Right ventricle myocardium inferior (tissue), 1 donor: ENCODE data around the gene CSRNP3. TPM values are rescaled to one million over a fixed set of nuclear protein-coding genes. Genes with fewer than 3 reads are reported as not detected.
A peak's percentile ranks its signal among the peaks of the same experiment; 100 is the strongest.

Experiments used
- ATAC-seq: fragments of 200-7000 bp; cut with Tn5 transposase; one replicate; pipeline ENCODE4 v1.9.1; 2020; ENCODE audit warnings: mild to moderate bottlenecking, moderate library complexity
- DNase-seq: peaks from one replicate; pipeline ENCODE4 v3.0.0; 2021; ENCODE audit errors: missing footprints
- intact Hi-C: fragments of 100-400 bp; cut with DNase I; formaldehyde crosslinking; loops from one replicate; pipeline ENCODE4 v1.11.0; 2022
- total RNA-seq: library from RNA; stranded (reverse); fragmentation: NEBNext Ultra II Directional; extraction: Animal tissue kit (Norgen Biotek cat#: 25700); gene quantifications from one replicate; pipeline ENCODE4 v1.2.1, GENCODE V29; 2021
- donor health status: DM: no; HTN: yes; CAD: no; lungs with severe emphysema.

The CSRNP3 gene
- total RNA-seq, 1 donor from 2014 or later = 5.1 TPM

DNA sequence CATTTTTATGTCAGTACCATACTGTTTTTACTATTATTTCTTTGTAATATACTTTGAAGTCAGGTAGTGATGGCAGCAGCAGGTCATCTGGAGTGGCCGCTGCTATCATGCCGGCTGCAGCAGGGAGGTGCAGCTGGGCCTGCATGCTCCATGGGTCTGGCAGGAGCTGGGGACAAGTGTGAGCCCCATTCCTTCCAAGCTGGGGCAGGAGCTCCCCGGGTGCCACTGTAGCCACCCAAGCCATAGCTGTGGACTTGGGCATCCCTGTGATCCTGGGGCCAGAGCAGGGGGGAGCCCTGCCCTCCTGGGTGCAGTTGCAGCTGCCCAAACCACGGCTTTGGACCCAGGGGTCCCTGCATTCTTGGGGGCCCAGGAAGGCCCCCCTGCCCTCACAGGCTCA, 59.2 kb downstream of the CSRNP3 start:
- intact Hi-C loops = no loop called here
- DNase-seq = no peak

GRCh38 chr2:165529130-165529529, 59.6 kb downstream of the CSRNP3 start:
- intact Hi-C loops = no loop called here
- ATAC-seq = no peak
- DNase-seq = no peak

More for the DNA sequence above, 59.2 kb downstream of the CSRNP3 start:
- ATAC-seq = no peak

DNA sequence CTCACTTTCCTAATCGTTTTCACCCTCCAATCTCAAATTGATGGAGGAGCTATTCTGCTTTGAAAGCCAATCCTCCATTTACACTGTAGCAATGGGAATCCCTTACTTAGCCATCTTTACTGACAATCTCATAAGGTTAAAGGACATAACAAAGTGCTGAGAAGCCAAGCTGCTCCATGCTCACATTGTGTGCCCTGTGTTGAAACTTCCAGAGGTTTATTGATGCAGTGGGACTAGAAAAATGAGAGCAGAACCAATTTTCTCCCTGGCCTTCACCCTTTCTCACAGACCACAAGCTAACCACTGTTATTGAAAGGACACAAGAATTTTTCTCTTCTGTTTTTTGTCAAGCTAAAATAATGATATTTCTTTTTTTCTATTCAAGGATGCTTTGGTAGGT, 63.8 kb downstream of the CSRNP3 start:
- DNase-seq = no peak
- ATAC-seq = no peak
- intact Hi-C loops = no loop called here

DNA sequence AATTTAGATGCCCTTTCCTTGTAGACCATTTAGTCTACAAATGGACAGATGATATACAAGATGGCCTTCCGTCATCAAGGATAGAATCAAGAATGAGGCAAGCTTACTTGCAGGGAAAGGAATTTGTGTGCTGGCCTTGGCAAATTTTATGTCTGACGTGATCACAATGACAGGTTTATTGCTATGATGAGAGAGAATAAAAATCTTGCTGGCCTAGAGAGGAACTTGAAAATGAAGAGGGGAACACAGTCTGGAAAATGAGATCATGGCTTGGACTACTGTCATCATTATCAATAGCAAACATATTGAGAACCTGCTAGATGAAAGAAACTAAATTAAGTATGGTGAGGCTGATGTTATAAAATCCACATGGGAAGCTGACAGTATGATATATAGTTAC, 66.0 kb downstream of the CSRNP3 start:
- ATAC-seq (no peak), DNase-seq (no peak)
- intact Hi-C loops = no loop called here

DNA sequence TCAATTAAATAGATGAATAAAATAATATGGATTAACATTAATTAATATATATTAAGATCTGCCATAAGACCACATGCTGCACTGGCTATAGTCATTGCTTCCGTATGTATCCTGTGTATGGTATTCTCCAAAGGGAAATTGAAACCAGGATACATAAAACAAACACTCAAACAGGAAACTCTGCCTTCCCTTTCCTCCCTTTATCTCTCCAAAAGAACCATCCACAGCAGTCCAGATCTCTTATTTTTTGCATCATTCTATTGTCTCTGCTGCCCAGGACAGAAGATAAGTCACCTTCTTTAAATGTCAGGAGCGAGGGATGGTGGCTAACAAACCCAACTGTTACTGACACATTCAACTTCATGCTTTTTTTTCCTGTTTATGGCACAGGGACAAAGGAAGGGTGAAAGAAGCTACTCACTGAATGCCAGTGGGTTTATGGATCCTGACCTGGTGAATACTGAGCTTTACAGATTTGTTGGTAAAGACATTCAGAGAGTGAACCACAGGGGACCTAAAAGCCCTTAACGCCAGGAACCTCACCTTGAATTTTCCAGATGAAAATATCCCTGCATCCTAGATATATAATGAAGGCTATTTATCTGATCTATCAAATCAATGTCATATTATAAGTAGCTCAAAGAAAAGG, 67.5 kb downstream of the CSRNP3 start:
- intact Hi-C loops = no loop called here
- DNase-seq = no peak
- ATAC-seq = no peak

GRCh38 chr2:165539985-165540384, 70.5 kb downstream of the CSRNP3 start:
- ATAC-seq (no peak), DNase-seq (no peak)
- intact Hi-C loops = no loop called here

DNA sequence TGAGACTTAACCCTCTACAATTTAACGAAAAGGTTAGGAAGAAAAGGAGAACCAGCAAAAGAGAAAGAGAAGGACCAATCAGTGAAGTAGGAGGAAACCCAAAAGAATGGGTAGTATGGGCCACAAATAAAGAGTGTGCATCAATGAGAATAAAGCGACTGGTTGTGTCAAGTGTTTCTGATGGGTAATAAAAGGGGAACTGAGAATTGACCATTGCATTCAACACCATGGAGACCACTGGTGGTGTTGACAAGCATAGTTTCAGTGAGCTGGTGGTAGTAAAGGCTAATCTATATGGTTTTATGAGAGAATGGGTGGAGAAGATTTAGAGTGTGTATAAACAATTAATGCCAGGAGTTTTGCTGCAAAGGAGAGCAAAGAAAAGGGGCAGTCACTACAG, 75.4 kb downstream of the CSRNP3 start:
- no peak for ATAC-seq
- no peak for DNase-seq
- intact Hi-C loops = no loop called here

DNA sequence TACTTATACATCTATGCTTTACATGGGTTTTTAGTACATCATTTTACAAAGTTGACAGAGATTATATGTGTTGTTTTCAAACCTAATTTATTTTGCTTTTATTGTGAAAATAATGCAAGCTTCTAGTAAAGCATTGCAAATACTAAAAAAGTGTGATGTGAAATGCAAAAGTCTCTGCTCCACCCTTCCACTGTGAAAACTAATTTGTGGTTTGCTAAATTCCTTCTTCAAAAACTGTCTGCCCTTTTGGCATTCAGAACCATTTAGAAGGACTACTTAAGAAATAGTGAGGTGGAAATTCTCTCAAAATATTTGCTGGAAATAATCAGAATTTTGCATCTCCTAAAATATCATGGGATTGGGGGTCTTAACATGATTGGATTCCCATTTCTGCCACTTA, 78.4 kb downstream of the CSRNP3 start:
- intact Hi-C loops = no loop called here
- no peak for ATAC-seq
- no peak for DNase-seq

- no peak for ATAC-seq
- intact Hi-C loops = no loop called here
- DNase-seq = no peak
Measured at GRCh38 chr2:165549619-165550018, 80.1 kb downstream of the CSRNP3 start.

DNA sequence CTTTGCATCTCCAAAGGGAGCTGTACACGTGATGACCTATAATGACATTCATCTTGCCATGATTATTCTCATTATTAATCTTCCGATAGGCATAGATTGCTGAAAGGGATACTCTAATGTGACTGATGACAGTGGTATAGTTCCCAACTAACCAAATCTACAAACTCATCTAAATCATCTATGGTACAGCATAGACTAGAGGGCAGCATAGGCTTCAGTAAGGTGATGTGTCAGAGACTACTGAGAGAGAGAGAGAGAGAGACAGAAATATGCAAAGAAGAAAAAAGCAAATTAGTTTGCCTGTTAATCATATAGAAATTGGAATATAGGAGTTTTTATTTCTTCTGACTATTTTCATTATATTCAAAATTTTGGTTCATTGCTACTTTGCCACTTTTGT, 89.3 kb downstream of the CSRNP3 start:
- DNase-seq (no peak), ATAC-seq (no peak)
- intact Hi-C loops = no loop called here

GRCh38 chr2:165560377-165560988, 91.0 kb downstream of the CSRNP3 start:
- no peak for DNase-seq
- no peak for ATAC-seq
- intact Hi-C loops = no loop called here

DNA sequence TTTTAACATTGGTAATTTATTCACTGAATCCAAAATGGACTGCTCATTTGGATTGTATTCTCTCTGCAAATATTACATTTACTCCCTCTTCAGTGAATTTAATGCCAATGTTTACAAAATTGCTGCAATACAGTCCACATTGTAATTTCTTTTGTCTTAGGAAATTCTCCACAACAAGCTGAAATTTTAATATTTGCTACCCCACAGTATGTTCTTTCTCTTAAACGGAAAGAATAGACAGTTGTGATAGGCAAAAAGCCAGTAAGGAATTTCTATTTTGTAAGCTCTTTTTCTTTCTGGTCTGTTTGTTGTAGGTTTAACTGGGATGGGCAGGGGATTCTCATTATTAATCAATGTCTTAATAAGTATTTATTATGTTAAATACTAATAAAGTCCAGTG, 92.0 kb downstream of the CSRNP3 start:
- no peak for DNase-seq
- intact Hi-C loops = no loop called here
- ATAC-seq = no peak

DNA sequence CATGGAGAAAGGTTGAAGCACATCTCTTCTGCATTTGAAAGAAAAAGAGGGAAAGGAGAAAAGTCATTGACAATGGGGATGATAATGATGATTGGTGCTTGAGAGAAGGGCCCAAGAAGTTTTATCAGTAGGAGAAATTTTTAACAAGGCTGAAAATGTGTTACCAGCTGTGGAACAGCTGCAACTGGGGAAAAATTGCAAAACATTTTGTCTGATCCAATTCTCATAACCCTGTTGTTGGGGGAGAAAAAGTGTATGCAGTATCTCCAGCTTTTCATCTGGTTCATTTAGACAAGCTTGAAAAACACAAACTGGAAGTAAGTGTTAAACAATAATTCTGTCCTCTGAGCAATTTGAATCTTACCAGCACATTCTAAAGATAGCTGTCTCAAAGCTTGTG, 92.7 kb downstream of the CSRNP3 start:
- intact Hi-C loops = no loop called here
- peak; percentile 85 for ATAC-seq
- no peak for DNase-seq

- no peak for DNase-seq
- no peak for ATAC-seq
- intact Hi-C loops = no loop called here
Measured at GRCh38 chr2:165563468-165564225, 94.1 kb downstream of the CSRNP3 start.

GRCh38 chr2:165566008-165566407, 96.5 kb downstream of the CSRNP3 start:
- intact Hi-C loops = no loop called here
- DNase-seq (no peak), ATAC-seq (no peak)

- no peak for DNase-seq
- intact Hi-C loops = no loop called here
Measured at GRCh38 chr2:165567273-165567672, 97.8 kb downstream of the CSRNP3 start.

DNA sequence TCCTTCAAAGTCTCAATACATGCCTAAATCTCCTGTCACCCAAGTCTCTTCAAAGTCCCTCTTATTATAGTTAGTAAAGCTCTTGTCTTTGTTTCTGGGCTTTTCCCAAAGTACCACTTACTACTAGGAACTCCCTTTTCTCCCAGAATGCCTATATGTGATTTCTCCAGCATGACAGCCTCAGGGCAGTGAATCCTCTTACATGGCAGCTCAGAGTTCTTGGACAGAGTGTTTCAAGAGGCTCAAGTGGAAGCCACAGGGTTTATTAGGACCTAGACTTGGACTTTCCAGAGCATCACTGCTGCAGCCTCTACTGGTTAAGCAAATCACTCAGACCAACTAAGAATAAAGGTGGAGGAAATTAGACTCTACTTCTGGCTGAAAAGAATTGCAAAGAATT, 98.9 kb downstream of the CSRNP3 start:
- DNase-seq = no peak
- intact Hi-C loops = no loop called here
- ATAC-seq = no peak

More at GRCh38 chr2:165567273-165567672, 97.8 kb downstream of the CSRNP3 start:
- ATAC-seq = no peak

GRCh38 chr2:165571477-165571876, 102.0 kb downstream of the CSRNP3 start:
- ATAC-seq (no peak), DNase-seq (no peak)
- intact Hi-C loops = loop anchor here (10.0 kb wide), 1 partner anchor 113 kb away; no protein-coding TSS in a partner anchor

DNA sequence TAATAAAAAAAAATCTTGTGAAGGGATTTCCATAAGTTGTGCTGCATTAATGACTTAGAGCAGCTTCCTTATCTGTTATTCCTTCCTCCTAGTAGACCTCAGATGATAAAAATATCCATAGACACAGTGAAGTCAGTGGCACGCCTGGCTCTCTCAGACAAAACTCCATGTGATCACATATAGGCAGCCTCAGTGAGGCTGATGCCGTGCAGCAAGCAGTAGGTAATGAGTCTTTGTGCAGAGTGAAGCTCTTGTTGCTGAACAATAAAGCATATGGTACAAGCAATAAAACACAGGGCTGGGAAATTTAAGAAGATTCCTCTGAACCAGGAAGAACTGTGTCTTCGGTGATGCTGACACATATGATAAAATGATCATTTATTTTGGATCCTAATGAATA, 102.7 kb downstream of the CSRNP3 start:
- peak; percentile 37 for ATAC-seq
- DNase-seq = no peak
- intact Hi-C loops = loop anchor here (10.0 kb wide), 1 partner anchor 113 kb away; no protein-coding TSS in a partner anchor
